ENCODE data around the gene BIK.
A peak's percentile ranks its signal among the peaks of the same experiment; 100 is the strongest.

Gene BIK

GRCh38 chr22:43126501-43127165 lies 16.1 kb downstream of the BIK start:
- Histone ChIP-seq H3K27ac (ENCODE audit: low read length) (no peak overlapping the region), H3K9me3 (ENCODE audit: insufficient read depth, low read length, severe bottlenecking) (no peaks in the 10 kb centered on the region), H3K36me3 (ENCODE audit: insufficient read depth, low read length) (peaks cover 6% of the 10 kb centered on the region; the same call in 1 of the 2 replicates), H3K4me2 (ENCODE audit: insufficient read depth, low read length) (no peak overlapping the region), H3K9ac (ENCODE audit: low read depth, low read length) (no peak overlapping the region), H3K4me3 (ENCODE audit: low read depth in 1 of 2, low read length in 2 of 2) (no peak overlapping the region), H3K27me3 (ENCODE audit: insufficient read depth, low read length, poor library complexity) (no peaks in the 10 kb centered on the region), H3K4me1 (ENCODE audit: insufficient read depth, low read length) (no peaks in the 10 kb centered on the region), H2AFZ (ENCODE audit: low read depth, low read length) (no peak overlapping the region), H3K79me2 (ENCODE audit: insufficient read depth, low read length) (no peaks in the 10 kb centered on the region), H4K20me1 (ENCODE audit: insufficient read depth, low read length) (0 out of 2 replicates have a peak, but pooled peaks cover 6% of the 10 kb centered on the region)
- DNase-seq (no peak), ATAC-seq (ENCODE audit: insufficient read depth, low read depth) (no peak)
- TF ChIP-seq CTCF (IDR thresholded peaks at IDR 0.05; ENCODE audit: borderline replicate concordance, extremely low read depth, low read length, poor library complexity, severe bottlenecking), result no peak
- no peak for TF ChIP-seq EZH2 (IDR thresholded peaks at IDR 0.05; ENCODE audit: borderline replicate concordance, low read depth, low read length, severe bottlenecking)

- Histone ChIP-seq H3K27me3 (ENCODE audit: insufficient read depth, low read length, poor library complexity) (no peaks in the 10 kb centered on the region), H3K4me2 (ENCODE audit: insufficient read depth, low read length) (no peak overlapping the region), H3K4me3 (ENCODE audit: low read depth in 1 of 2, low read length in 2 of 2) (no peak overlapping the region), H3K27ac (ENCODE audit: low read length) (no peak overlapping the region), H3K36me3 (ENCODE audit: insufficient read depth, low read length) (peaks cover 10% of the 10 kb centered on the region), H3K4me1 (ENCODE audit: insufficient read depth, low read length) (no peaks in the 10 kb centered on the region), H3K79me2 (ENCODE audit: insufficient read depth, low read length) (no peaks in the 10 kb centered on the region), H3K9ac (ENCODE audit: low read depth, low read length) (no peak overlapping the region), H3K9me3 (ENCODE audit: insufficient read depth, low read length, severe bottlenecking) (no peaks in the 10 kb centered on the region), H4K20me1 (ENCODE audit: insufficient read depth, low read length) (0 out of 2 replicates have a peak, but pooled peaks cover 6% of the 10 kb centered on the region), H2AFZ (ENCODE audit: low read depth, low read length) (no peak overlapping the region)
- TF ChIP-seq EZH2 (IDR thresholded peaks at IDR 0.05; ENCODE audit: borderline replicate concordance, low read depth, low read length, severe bottlenecking) (no peak), CTCF (IDR thresholded peaks at IDR 0.05; ENCODE audit: borderline replicate concordance, extremely low read depth, low read length, poor library complexity, severe bottlenecking) (no peak)
- DNase-seq (no peak), ATAC-seq (ENCODE audit: insufficient read depth, low read depth) (no peak)
These were observed 16.8 kb downstream of the BIK start for GRCh38 chr22:43127166-43127908.

GRCh38 chr22:43128116-43128515 lies 17.6 kb downstream of the BIK start:
- H2AFZ ChIP-seq (ENCODE audit: low read depth, low read length), result no peak overlapping the region
- H3K36me3 ChIP-seq (ENCODE audit: insufficient read depth, low read length), result peaks cover 18% of the 10 kb centered on the region
- H3K4me1 ChIP-seq (ENCODE audit: insufficient read depth, low read length), result no peaks in the 10 kb centered on the region
- ATAC-seq (ENCODE audit: insufficient read depth, low read depth) (peak; percentile 35; the same call in 1 of the 3 replicates), DNase-seq (peak; percentile 27)
- H3K79me2 ChIP-seq (ENCODE audit: insufficient read depth, low read length), result no peaks in the 10 kb centered on the region
- TF ChIP-seq EZH2 (IDR thresholded peaks at IDR 0.05; ENCODE audit: borderline replicate concordance, low read depth, low read length, severe bottlenecking) (no peak), CTCF (IDR thresholded peaks at IDR 0.05; ENCODE audit: borderline replicate concordance, extremely low read depth, low read length, poor library complexity, severe bottlenecking) (no peak)
- no peak overlapping the region for H3K4me2 ChIP-seq (ENCODE audit: insufficient read depth, low read length)
- H4K20me1 ChIP-seq (ENCODE audit: insufficient read depth, low read length), result 0 out of 2 replicates have a peak, but pooled peaks cover 6% of the 10 kb centered on the region
- no peaks in the 10 kb centered on the region for H3K9me3 ChIP-seq (ENCODE audit: insufficient read depth, low read length, severe bottlenecking)
- H3K27me3 ChIP-seq (ENCODE audit: insufficient read depth, low read length, poor library complexity), result no peaks in the 10 kb centered on the region
- H3K4me3 ChIP-seq (ENCODE audit: low read depth in 1 of 2, low read length in 2 of 2), result no peak overlapping the region
- no peak overlapping the region for H3K27ac ChIP-seq (ENCODE audit: low read length)
- H3K9ac ChIP-seq (ENCODE audit: low read depth, low read length), result no peak overlapping the region

Measured in DND-41 (cell line).